ENCODE results near the gene ZBTB24.

DNA sequence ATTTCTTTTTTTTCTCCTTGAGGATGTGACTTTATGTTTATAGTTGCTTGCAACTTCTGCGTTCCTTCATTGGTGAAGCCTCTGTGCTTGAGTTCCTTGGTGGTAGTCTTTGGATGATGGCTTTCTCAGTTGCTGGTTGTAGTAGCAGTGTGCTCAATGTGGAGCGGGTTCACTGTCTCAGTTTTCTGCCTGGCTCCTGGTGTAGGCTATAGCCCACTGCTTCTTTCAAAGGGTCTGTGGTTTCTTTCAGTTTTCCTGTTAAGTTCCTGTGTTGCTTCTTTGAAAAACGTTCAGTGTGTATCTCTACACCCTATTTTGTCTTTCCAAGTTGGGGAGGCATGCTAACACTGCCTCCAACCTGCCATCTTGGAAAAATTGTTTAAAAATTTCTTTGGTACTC lies 33.9 kb upstream of the ZBTB24 start:
- TF ChIP-seq, protein P1, sequence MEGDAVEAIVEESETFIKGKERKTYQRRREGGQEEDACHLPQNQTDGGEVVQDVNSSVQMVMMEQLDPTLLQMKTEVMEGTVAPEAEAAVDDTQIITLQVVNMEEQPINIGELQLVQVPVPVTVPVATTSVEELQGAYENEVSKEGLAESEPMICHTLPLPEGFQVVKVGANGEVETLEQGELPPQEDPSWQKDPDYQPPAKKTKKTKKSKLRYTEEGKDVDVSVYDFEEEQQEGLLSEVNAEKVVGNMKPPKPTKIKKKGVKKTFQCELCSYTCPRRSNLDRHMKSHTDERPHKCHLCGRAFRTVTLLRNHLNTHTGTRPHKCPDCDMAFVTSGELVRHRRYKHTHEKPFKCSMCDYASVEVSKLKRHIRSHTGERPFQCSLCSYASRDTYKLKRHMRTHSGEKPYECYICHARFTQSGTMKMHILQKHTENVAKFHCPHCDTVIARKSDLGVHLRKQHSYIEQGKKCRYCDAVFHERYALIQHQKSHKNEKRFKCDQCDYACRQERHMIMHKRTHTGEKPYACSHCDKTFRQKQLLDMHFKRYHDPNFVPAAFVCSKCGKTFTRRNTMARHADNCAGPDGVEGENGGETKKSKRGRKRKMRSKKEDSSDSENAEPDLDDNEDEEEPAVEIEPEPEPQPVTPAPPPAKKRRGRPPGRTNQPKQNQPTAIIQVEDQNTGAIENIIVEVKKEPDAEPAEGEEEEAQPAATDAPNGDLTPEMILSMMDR (conservative IDR thresholded peaks at IDR 0.05; ENCODE audit: low read length): no peak
- no peak for TF ChIP-seq EZH2phosphoT487 (IDR thresholded peaks at IDR 0.05; ENCODE audit: borderline replicate concordance, low read depth, low read length)
